Liver (tissue), 9 donors: ENCODE results near the gene PHF10. TPM values are rescaled to one million over a fixed set of nuclear protein-coding genes. Genes with fewer than 3 reads are reported as not detected.

Source experiments
- DNase-seq: peaks from one replicate; pipeline ENCODE4 v3.0.0-alpha.2; 2017; ENCODE audit warnings: low spot score
- H3K27ac ChIP-seq, 2 donors: one replicate each; pipeline ENCODE4 v1.7.0; 2013; ENCODE audit warnings: inconsistent platforms in 2 of 2, low read length in 2 of 2, control low read depth in 1 of 2, low read depth in 1 of 2, mild to moderate bottlenecking in 1 of 2
- H3K27me3 ChIP-seq, 4 donors: one replicate each; pipeline versions ENCODE4 v1.6.1 to v1.7.0; 2013; ENCODE audit warnings: low read length in 3 of 4, inconsistent platforms in 1 of 4, mild to moderate bottlenecking in 1 of 4, moderate library complexity in 1 of 4; ENCODE audit not compliant: control insufficient read depth in 4 of 4, insufficient read depth in 4 of 4
- H3K36me3 ChIP-seq, 4 donors: one replicate each; pipeline versions ENCODE4 v1.6.1 to v1.7.0; 2013; ENCODE audit warnings: low read length in 3 of 4, mild to moderate bottlenecking in 3 of 4, low read depth in 1 of 4, moderate library complexity in 1 of 4; ENCODE audit not compliant: control insufficient read depth in 4 of 4, insufficient read depth in 3 of 4
- H3K4me1 ChIP-seq, 4 donors: one replicate each; pipeline versions ENCODE4 v1.6.1 to v1.7.0; 2013; ENCODE audit warnings: low read length in 3 of 4, mild to moderate bottlenecking in 3 of 4, moderate library complexity in 1 of 4; ENCODE audit not compliant: control insufficient read depth in 4 of 4, insufficient read depth in 4 of 4
- H3K4me3 ChIP-seq, 3 donors: one replicate each; pipeline versions ENCODE4 v1.6.1 to v1.7.0; 2013; ENCODE audit warnings: low read length in 3 of 3, control low read depth in 1 of 3, low read depth in 1 of 3, mild to moderate bottlenecking in 1 of 3
- H3K9ac ChIP-seq, 2 donors: one replicate each; pipeline ENCODE4 v1.7.0; 2013; ENCODE audit warnings: low read length in 2 of 2, mild to moderate bottlenecking in 2 of 2, moderate library complexity in 2 of 2, control low read depth in 1 of 2, low read depth in 1 of 2
- H3K9me3 ChIP-seq, 4 donors: one replicate each; pipeline versions ENCODE4 v1.6.1 to v1.7.0; 2013; ENCODE audit warnings: low read length in 3 of 4; ENCODE audit not compliant: control insufficient read depth in 4 of 4
- ATF3 ChIP-seq: IDR thresholded peaks from 2 replicates; pipeline ENCODE4 v1.6.1; 2016; ENCODE audit warnings: antibody characterized with exemption
- CTCF ChIP-seq: fragments of 150-350 bp; IDR thresholded peaks from 2 replicates; pipeline ENCODE4 v1.5.1; 2017; ENCODE audit warnings: improper control_type of control experiment, low read depth, low read length; ENCODE audit not compliant: missing input control
- EGR1 ChIP-seq, 2 donors: IDR thresholded peaks; 2 replicates each; pipeline ENCODE4 v1.6.1; 2016 to 2018; ENCODE audit warnings: antibody characterized with exemption in 2 of 2, low read depth in 2 of 2
- FOXA1 ChIP-seq: IDR thresholded peaks from 2 replicates; pipeline ENCODE4 v1.6.1; 2016; ENCODE audit warnings: antibody characterized with exemption
- FOXA2 ChIP-seq: IDR thresholded peaks from 2 replicates; pipeline ENCODE4 v1.6.1; 2016; ENCODE audit warnings: antibody characterized with exemption
- GABPA ChIP-seq, 2 donors: IDR thresholded peaks in 1 of 2; conservative IDR thresholded peaks in 1 of 2; 2 replicates each; pipeline ENCODE4 v1.6.1; 2016; ENCODE audit warnings: antibody characterized with exemption in 2 of 2, mild to moderate bottlenecking in 1 of 2, moderate library complexity in 1 of 2
- HNF4A ChIP-seq, 2 donors: conservative IDR thresholded peaks; 2 replicates each; pipeline ENCODE4 v1.6.1; 2016; ENCODE audit warnings: antibody characterized with exemption in 2 of 2, mild to moderate bottlenecking in 2 of 2
- HNF4G ChIP-seq: IDR thresholded peaks from 2 replicates; pipeline ENCODE4 v1.6.1; 2016; ENCODE audit warnings: antibody characterized with exemption
- JUND ChIP-seq, 2 donors: IDR thresholded peaks; 2 replicates each; pipeline ENCODE4 v1.6.1; 2016; ENCODE audit warnings: antibody characterized with exemption in 2 of 2
- MAX ChIP-seq: IDR thresholded peaks from 2 replicates; pipeline ENCODE4 v1.6.1; 2016; ENCODE audit warnings: antibody characterized with exemption
- NR2F2 ChIP-seq: IDR thresholded peaks from 2 replicates; pipeline ENCODE4 v1.6.1; 2016; ENCODE audit warnings: antibody characterized with exemption
- RAD21 ChIP-seq, 2 donors: IDR thresholded peaks; 2 replicates each; pipeline ENCODE4 v1.6.1; 2016; ENCODE audit warnings: antibody characterized with exemption in 2 of 2, mild to moderate bottlenecking in 2 of 2
- REST ChIP-seq: IDR thresholded peaks from 2 replicates; pipeline ENCODE4 v1.6.1; 2016; ENCODE audit warnings: antibody characterized with exemption, mild to moderate bottlenecking
- RXRA ChIP-seq, 2 donors: IDR thresholded peaks; 2 replicates each; pipeline ENCODE4 v1.6.1; 2017 to 2018; ENCODE audit warnings: antibody characterized with exemption in 2 of 2, mild to moderate bottlenecking in 1 of 2
- SP1 ChIP-seq: IDR thresholded peaks from 2 replicates; pipeline ENCODE4 v1.6.1; 2018; ENCODE audit warnings: antibody characterized with exemption, mild to moderate bottlenecking
- TAF1 ChIP-seq: conservative IDR thresholded peaks from 2 replicates; pipeline ENCODE4 v1.6.1; 2016; ENCODE audit warnings: antibody characterized with exemption, mild to moderate bottlenecking
- YY1 ChIP-seq: IDR thresholded peaks from 2 replicates; pipeline ENCODE4 v1.6.1; 2016; ENCODE audit warnings: antibody characterized with exemption, mild to moderate bottlenecking
- ZBTB33 ChIP-seq: IDR thresholded peaks from 2 replicates; pipeline ENCODE4 v1.6.1; 2016; ENCODE audit warnings: antibody characterized with exemption
- WGBS: extraction: QIAGEN DNeasy Blood & Tissue Kit; methylation state at CpG from one replicate; pipeline ENCODE4 v1.1.7; 2013; 5-methylcytosine and 5-hydroxymethylcytosine counted together
- polyA plus RNA-seq, 2 donors: library from polyadenylated mRNA; stranded (reverse) in 1 of 2; unstranded in 1 of 2; fragments of 200-250 nt in 1 of 2; fragments of >200 nt in 1 of 2; fragmentation: Nextera tagmentation in 1 of 2; extraction: Ambion mirVana in 1 of 2; gene quantifications; one replicate each; pipeline versions ENCODE4 v1.2.1 to v1.2.3, GENCODE V29; 2013 to 2015
- total RNA-seq, 2 donors: library from RNA; depleted of rRNA; stranded (reverse); fragments of >200 nt; gene quantifications; one replicate each; pipeline ENCODE4 v1.2.3, GENCODE V29; 2014
- donor health status: healthy.
- donor health status: healthy.
- donor health status: healthy.
- donor health status: healthy.
- donor health status: healthy.

The PHF10 gene
- total RNA-seq (10 to 100 TPM; 22.6 to 25.7 TPM), polyA plus RNA-seq (10 to 100 TPM; 10.2 to 14.7 TPM)

- H3K9ac ChIP-seq: peak within 1 kb of the TSS; percentile 81 to 97
- H3K4me1 ChIP-seq: peaks cover 2 to 22% (median 15%) of the 10 kb centered on the region in 4 donors
- no peaks in the 10 kb centered on the region for H3K27me3 ChIP-seq
- WGBS: under 1% methylated on average over 86 of the region's 89 CpGs
- peak within 1 kb of the TSS; percentile 95 to 98 for H3K27ac ChIP-seq
- DNase-seq: peak; percentile 72
- TF ChIP-seq HNF4G (no peak), FOXA1 (no peak), ZBTB33 (no peak), MAX (no peak), SP1 (no peak)
- no peaks in the 10 kb centered on the region for H3K9me3 ChIP-seq
- no peaks in the 10 kb centered on the region for H3K36me3 ChIP-seq
- peak within 1 kb of the TSS; percentile 91 to 98 (median 95) for H3K4me3 ChIP-seq
Observed at GRCh38 chr6:169724494-169725124, at the start of gene PHF10. TSS of gene PHF10 (minus strand) at chr6:169724500. CDS start at chr6:169723931, 569 bp downstream.

- DNase-seq: no peak
- Histone ChIP-seq H3K9ac (peak overlapping the region; percentile 6 to 56), H3K27ac (peak overlapping the region; percentile 75 to 81), H3K27me3 (no peaks in the 10 kb centered on the region), H3K36me3 (peaks cover 4 to 8% (median 6%) of the 10 kb centered on the region in 4 donors), H3K4me1 (peaks cover 0 to 48% (median 31%) of the 10 kb centered on the region in 4 donors), H3K4me3 (no peak overlapping the region), H3K9me3 (no peaks in the 10 kb centered on the region)
- 40% methylated on average over 13 of the region's 13 CpGs for WGBS
- peak; percentile 21 for TF ChIP-seq REST
- TF ChIP-seq ATF3: peak; percentile 44
- TF ChIP-seq RAD21 (IDR thresholded peaks at IDR 0.05): peak in 1 of 2 donors; percentile 19
- peak; percentile 54 for TF ChIP-seq TAF1
- TF ChIP-seq EGR1 (IDR thresholded peaks at IDR 0.05; ENCODE audit: low read depth in 2 of 2): no peak
- TF ChIP-seq FOXA2: peak; percentile 20
- TF ChIP-seq HNF4G: peak; percentile 85
- peak; percentile 78 to 81 for TF ChIP-seq RXRA (IDR thresholded peaks at IDR 0.05)
- no peak for TF ChIP-seq YY1
- TF ChIP-seq MAX: no peak
- no peak for TF ChIP-seq NR2F2
- TF ChIP-seq JUND (IDR thresholded peaks at IDR 0.05): peak in 1 of 2 donors; percentile 69
- no peak for TF ChIP-seq ZBTB33
- peak; percentile 99 for TF ChIP-seq SP1
- TF ChIP-seq FOXA1: no peak
- TF ChIP-seq GABPA (IDR thresholded peaks at IDR 0.05 in 1 of 2, conservative IDR thresholded peaks at IDR 0.05 in 1 of 2): no peak
- no peak for TF ChIP-seq CTCF
- TF ChIP-seq HNF4A (conservative IDR thresholded peaks at IDR 0.05): peak; percentile 93 to 95
Observed at GRCh38 chr6:169766921-169767736, 42.8 kb upstream of the PHF10 start.
